GM18499 (cell line): ENCODE results near the gene NAXE.
"Not testable (repeated sequence)": the region's sequence is repeated elsewhere in the genome, so short reads cannot be mapped to it uniquely, and the experiment has no call there.

ENCODE experiments used
- ATAC-seq: cut with Tn5 transposase; IDR thresholded peaks from one replicate; pipeline ENCODE4 v1.9.1; 2021; ENCODE audit warnings: moderate number of reproducible peaks; ENCODE audit not compliant: insufficient read depth, unreplicated experiment

Gene NAXE

GRCh38 chr1:156592158-156592909 is 758 bp downstream of the NAXE start:
- ATAC-seq, result no peak

GRCh38 chr1:156592910-156593660 is 1.5 kb downstream of the NAXE start:
- no peak for ATAC-seq

- ATAC-seq, result no peak
Measured at GRCh38 chr1:156593661-156593989, 2.0 kb downstream of the NAXE start.

- no peak for ATAC-seq
Measured at GRCh38 chr1:156594190-156594589, 2.6 kb downstream of the NAXE start.

GRCh38 chr1:156595016-156595415 is 3.4 kb downstream of the NAXE start:
- no peak for ATAC-seq

GRCh38 chr1:156596426-156596825 is 4.8 kb downstream of the NAXE start:
- no peak for ATAC-seq

- ATAC-seq, result no peak
Measured at GRCh38 chr1:156598125-156598524, 6.5 kb downstream of the NAXE start.

- no peak for ATAC-seq
Measured at GRCh38 chr1:156598731-156599432, 7.3 kb downstream of the NAXE start.

- no peak for ATAC-seq
Measured at GRCh38 chr1:156599811-156600210, 8.2 kb downstream of the NAXE start.

GRCh38 chr1:156600733-156601121 is 9.2 kb downstream of the NAXE start:
- ATAC-seq, result no peak

GRCh38 chr1:156601122-156601830 is 9.7 kb downstream of the NAXE start, which contains the start of gene GPATCH4:
Gene GPATCH4, minus strand, starts transcription at chr1:156601479.
- no peak for ATAC-seq

GRCh38 chr1:156601892-156602291 is 10.3 kb downstream of the NAXE start:
- ATAC-seq, result no peak

GRCh38 chr1:156602557-156602993 is 11.0 kb downstream of the NAXE start:
- ATAC-seq, result no peak

GRCh38 chr1:156607344-156607743 is 15.8 kb downstream of the NAXE start:
- ATAC-seq, result not testable (repeated sequence)

- no peak for ATAC-seq
Measured at GRCh38 chr1:156608036-156608674, 16.6 kb downstream of the NAXE start.

GRCh38 chr1:156608981-156609380 is 17.4 kb downstream of the NAXE start:
- ATAC-seq, result no peak

- not testable (repeated sequence) for ATAC-seq
Measured at GRCh38 chr1:156610072-156610471, 18.5 kb downstream of the NAXE start.

- no peak for ATAC-seq
Measured at GRCh38 chr1:156612666-156613065, 21.1 kb downstream of the NAXE start.

- ATAC-seq, result no peak
Measured at GRCh38 chr1:156615946-156616345, 24.4 kb downstream of the NAXE start.

GRCh38 chr1:156616463-156616862 is 24.9 kb downstream of the NAXE start:
- no peak for ATAC-seq
